NCI-H2196 (cell line): Measurements from ENCODE around the gene FAM163A.

ENCODE experiments used
- DNase-seq: peaks from one replicate; lab custom pipeline; 2025; ENCODE audit not compliant: unreplicated experiment; lab: John Stamatoyannopoulos, UW

The FAM163A gene

GRCh38 chr1:179750630-179751029 lies 7.5 kb downstream of the FAM163A start:
- no peak for DNase-seq

DNA sequence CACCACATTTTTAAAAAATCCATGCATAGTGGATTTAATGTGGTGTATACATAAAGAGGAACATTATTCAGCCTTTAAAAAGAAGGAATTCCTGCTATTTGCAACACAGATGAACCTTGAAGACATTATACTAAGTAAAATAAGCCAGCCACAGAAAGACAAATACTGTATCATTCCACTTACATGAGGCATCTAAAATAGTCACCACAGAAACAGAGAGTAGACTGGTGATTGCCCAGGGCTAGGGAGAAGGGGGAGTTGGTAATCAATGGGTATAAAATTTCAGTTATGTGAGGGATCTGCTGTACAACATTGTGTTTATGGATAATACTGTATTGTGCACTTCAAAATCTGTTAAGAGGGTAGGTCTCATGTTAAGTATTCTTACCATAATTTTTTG lies 10.0 kb downstream of the FAM163A start:
- DNase-seq = no peak

DNA sequence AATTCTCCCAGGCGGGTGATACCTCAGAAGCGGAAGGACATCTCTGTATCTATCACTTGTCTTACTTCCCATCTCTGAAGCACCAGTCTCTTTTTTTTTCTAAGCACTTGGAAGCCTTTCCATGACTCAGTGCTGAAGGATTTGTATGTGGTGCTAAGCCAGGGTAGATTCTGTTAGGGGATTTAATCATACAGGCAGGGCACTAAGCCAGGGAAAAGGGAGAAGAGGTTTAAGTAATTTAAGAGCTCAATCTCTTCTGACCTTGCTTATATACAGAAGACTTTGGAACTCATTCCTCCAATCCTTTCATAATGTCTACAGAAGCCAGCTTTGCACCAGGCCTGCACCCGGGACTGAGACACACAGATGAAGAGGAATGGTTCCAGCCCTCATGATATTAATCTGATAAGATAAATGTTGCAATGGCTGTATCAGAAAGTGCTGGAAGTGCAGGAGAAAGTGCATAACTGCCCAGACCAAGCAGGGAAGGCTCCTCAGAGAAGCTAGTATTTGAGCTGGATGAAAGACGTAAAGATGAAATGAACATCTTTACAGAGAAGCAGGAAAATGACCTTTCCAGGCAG lies 11.0 kb downstream of the FAM163A start:
- DNase-seq = no peak

GRCh38 chr1:179757933-179758332 lies 14.8 kb downstream of the FAM163A start:
- no peak for DNase-seq

- no peak for DNase-seq
These were observed 17.4 kb downstream of the FAM163A start for GRCh38 chr1:179760521-179760920.

GRCh38 chr1:179761296-179761695 lies 18.2 kb downstream of the FAM163A start:
- no peak for DNase-seq

- DNase-seq = no peak
These were observed 19.0 kb downstream of the FAM163A start for GRCh38 chr1:179761846-179762640.

DNA sequence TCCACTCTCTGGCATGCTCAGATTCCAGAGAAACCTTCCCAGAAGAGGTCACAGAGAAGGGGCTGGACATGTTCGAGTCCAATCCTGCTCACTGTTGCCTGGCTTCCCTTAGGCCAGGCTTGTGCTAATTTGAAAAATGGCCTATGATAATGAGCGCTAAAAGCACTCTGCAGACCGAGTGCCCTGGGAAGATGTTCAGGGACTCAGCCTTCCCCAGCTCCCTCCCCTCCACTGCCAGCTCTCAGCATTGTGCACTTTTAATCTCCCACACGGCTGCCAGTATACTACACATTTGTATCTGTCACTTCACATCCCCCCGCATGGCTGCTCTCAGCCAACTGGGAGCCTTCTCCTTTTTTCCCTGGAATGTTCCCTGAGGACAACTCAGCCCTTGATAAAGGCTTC lies 24.1 kb downstream of the FAM163A start:
- no peak for DNase-seq

- no peak for DNase-seq
These were observed 24.9 kb downstream of the FAM163A start for GRCh38 chr1:179767996-179768395.

GRCh38 chr1:179770887-179771502 lies 27.9 kb downstream of the FAM163A start:
- no peak for DNase-seq

GRCh38 chr1:179773264-179773663 lies 30.2 kb downstream of the FAM163A start:
- no peak for DNase-seq

DNA sequence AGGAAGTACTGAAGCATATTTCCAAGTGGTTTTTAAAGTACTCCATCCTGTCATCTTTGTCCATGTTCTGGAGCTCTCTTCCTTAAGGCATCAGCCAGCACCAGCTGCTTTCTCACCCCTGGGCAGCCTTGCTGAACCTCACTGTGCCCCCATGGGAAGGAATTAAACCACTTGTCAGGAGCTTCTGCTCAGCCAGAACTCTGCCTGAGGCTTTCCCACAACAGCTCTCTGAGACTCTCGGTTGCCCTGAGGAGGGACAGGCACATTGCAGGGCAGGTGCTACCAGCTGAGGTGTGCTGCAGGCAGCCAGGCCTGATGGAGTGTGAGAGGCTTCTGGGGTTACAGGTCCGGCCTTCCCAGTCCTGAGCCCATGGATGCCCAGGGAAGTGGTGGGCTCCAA lies 30.9 kb downstream of the FAM163A start:
- no peak for DNase-seq

GRCh38 chr1:179774566-179774965 lies 31.5 kb downstream of the FAM163A start:
- no peak for DNase-seq

- no peak for DNase-seq
These were observed 31.9 kb downstream of the FAM163A start for GRCh38 chr1:179775009-179775408.

GRCh38 chr1:179776831-179777230 lies 33.7 kb downstream of the FAM163A start:
- DNase-seq = no peak

DNA sequence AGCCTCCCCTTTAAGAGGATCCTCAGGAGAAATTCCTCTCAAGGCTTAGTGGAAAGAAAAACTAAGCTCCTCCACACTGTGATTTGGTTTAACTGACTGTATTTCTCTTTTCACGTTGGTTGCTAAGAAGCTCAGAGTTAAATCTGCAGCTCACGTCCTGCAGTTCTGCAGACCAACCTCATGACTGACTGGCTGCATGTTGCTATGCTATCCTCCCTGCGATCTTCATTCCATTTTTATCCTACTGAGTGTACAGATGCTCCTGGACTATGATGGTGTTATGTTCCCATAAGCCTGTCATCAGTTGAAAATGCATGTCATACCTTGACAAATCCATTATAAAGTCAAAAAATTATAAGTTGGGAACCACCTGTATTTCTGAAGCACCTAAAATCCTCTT lies 34.6 kb downstream of the FAM163A start:
- no peak for DNase-seq

DNA sequence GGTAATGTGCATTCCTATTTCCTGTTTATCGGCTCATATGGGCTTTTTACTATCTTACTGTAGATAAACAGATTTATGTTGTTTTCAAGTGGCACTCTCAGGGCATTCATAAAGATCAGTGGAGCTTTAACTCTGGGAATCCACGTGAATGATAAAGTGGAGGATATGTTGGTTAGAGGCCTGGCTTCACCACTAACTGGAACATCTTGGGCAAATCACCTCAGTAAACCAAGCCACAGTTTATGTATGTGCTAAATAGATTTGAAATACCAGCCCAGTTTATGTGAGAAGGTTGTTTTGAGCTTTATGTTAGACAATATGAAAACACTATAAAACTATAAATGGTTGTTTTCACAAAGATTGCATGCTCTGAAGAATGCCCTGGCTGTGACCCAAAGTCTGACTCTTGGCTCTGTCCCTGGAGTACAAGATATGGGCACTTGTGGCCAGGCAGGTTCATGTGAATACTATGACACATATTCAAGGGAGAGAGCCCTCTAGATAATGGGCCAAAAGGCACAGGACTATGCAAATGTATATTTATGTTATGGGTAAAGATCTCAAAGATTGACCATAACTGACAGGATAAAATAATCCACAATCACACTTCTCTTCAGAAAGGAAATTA lies 36.7 kb downstream of the FAM163A start:
- no peak for DNase-seq

DNA sequence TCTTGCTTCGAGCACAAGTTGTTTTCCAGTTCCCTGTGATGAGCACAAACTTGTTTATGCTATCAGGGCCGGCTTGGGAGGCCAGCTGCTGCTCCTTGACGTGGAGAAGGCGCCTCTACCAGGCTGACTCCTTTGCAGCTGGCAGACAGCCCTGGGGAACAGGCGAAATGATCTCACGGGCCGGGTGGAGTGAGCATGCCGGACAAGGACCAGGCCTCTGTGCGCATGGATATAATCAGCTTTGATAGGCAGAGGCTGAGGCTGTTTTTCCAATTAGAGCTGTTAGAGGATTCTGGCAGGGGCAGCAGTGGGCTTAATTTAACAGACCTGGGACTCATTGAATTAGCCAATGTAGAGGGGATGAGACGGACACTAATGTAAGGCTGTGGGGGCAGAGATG lies 38.9 kb downstream of the FAM163A start:
- no peak for DNase-seq

DNA sequence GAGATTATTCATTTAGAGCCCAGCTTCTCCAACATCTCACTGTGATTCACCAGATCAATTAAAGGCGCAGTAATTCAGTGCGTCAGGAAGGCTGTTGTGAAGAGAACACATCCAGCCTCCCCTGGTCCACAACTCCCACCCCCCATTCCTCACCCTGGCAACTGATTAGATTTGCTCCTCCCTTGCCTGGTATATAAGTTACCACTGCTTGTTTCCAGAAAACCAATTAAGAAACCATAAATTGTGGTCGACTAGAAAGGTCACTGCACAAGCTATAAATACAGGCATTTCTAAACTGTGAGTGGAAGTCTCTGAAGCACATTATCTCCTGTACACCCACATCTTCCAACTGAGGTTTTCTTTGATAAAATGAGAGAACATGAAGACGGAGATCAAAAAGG lies 41.9 kb downstream of the FAM163A start:
- no peak for DNase-seq

DNA sequence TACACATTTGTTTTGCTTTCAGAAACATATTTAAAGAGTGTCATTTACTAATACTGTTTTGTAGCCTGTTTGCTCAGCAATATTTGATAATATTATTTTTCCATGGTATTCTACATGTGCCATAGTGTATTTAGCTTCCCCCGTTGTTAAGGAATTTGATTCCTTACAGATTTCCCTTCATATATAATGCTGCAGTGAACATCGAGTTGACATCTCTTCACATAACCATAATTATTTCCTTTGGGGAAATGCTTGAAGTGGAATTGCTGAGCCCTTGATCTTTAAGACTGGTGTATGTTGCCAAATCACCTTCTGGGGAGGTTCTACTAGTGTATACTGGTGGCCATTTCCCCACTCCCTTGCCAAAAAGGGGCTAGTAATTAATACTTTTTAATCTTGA lies 42.6 kb downstream of the FAM163A start:
- DNase-seq = no peak

- no peak for DNase-seq
These were observed 44.0 kb downstream of the FAM163A start for GRCh38 chr1:179786815-179787685.
